ENCODE measurements around the gene SEZ6. TPM values are rescaled to one million over a fixed set of nuclear protein-coding genes. Genes with fewer than 3 reads are reported as not detected.

The SEZ6 gene
- total RNA-seq, 1 experiment from 2014 or later, result not detected

GRCh38 chr17:28929787-28930186, 76.0 kb downstream of the SEZ6 start:
- in situ Hi-C loops (cut with HindIII; ENCODE audit: low pct_unique_long_range_greater_than_20kb, low sequenced_read_pairs), result no loop called here
- DNase-seq (ENCODE audit: low read depth), result no peak

GRCh38 chr17:28928061-28928460, 77.8 kb downstream of the SEZ6 start:
- DNase-seq (ENCODE audit: low read depth), result peak; percentile 43
- in situ Hi-C loops (cut with HindIII; ENCODE audit: low pct_unique_long_range_greater_than_20kb, low sequenced_read_pairs), result no loop called here

GRCh38 chr17:28926786-28927185, 79.0 kb downstream of the SEZ6 start:
- in situ Hi-C loops (cut with HindIII; ENCODE audit: low pct_unique_long_range_greater_than_20kb, low sequenced_read_pairs), result no loop called here
- DNase-seq (ENCODE audit: low read depth), result no peak

GRCh38 chr17:28926366-28926765, 79.5 kb downstream of the SEZ6 start:
- in situ Hi-C loops (cut with HindIII; ENCODE audit: low pct_unique_long_range_greater_than_20kb, low sequenced_read_pairs), result no loop called here
- DNase-seq (ENCODE audit: low read depth), result no peak

- peak; percentile 25 for DNase-seq (ENCODE audit: low read depth)
- in situ Hi-C loops (cut with HindIII; ENCODE audit: low pct_unique_long_range_greater_than_20kb, low sequenced_read_pairs), result no loop called here
These were observed 79.9 kb downstream of the SEZ6 start for GRCh38 chr17:28925912-28926365.

- DNase-seq (ENCODE audit: low read depth), result no peak
- in situ Hi-C loops (cut with HindIII; ENCODE audit: low pct_unique_long_range_greater_than_20kb, low sequenced_read_pairs), result no loop called here
These were observed 85.6 kb downstream of the SEZ6 start for GRCh38 chr17:28920201-28920600.

- in situ Hi-C loops (cut with HindIII; ENCODE audit: low pct_unique_long_range_greater_than_20kb, low sequenced_read_pairs), result no loop called here
- DNase-seq (ENCODE audit: low read depth), result no peak
These were observed 87.5 kb downstream of the SEZ6 start for GRCh38 chr17:28918295-28918694.

- DNase-seq (ENCODE audit: low read depth), result no peak
- in situ Hi-C loops (cut with HindIII; ENCODE audit: low pct_unique_long_range_greater_than_20kb, low sequenced_read_pairs), result no loop called here
These were observed 88.4 kb downstream of the SEZ6 start for GRCh38 chr17:28917465-28917864.

- no peak for DNase-seq (ENCODE audit: low read depth)
- in situ Hi-C loops (cut with HindIII; ENCODE audit: low pct_unique_long_range_greater_than_20kb, low sequenced_read_pairs), result no loop called here
These were observed 88.8 kb downstream of the SEZ6 start for GRCh38 chr17:28917029-28917428.

GRCh38 chr17:28916302-28916934, 89.4 kb downstream of the SEZ6 start:
- peak; percentile 23 for DNase-seq (ENCODE audit: low read depth)

GRCh38 chr17:28912938-28913333, 92.9 kb downstream of the SEZ6 start:
- in situ Hi-C loops (cut with HindIII; ENCODE audit: low pct_unique_long_range_greater_than_20kb, low sequenced_read_pairs), result no loop called here

More at GRCh38 chr17:28916302-28916934, 89.4 kb downstream of the SEZ6 start:
- in situ Hi-C loops (cut with HindIII; ENCODE audit: low pct_unique_long_range_greater_than_20kb, low sequenced_read_pairs), result no loop called here

GRCh38 chr17:28912281-28912937, 93.4 kb downstream of the SEZ6 start:
- no peak for DNase-seq (ENCODE audit: low read depth)
- in situ Hi-C loops (cut with HindIII; ENCODE audit: low pct_unique_long_range_greater_than_20kb, low sequenced_read_pairs), result no loop called here

More at GRCh38 chr17:28912938-28913333, 92.9 kb downstream of the SEZ6 start:
- no peak for DNase-seq (ENCODE audit: low read depth)

GRCh38 chr17:28911411-28912045, 94.3 kb downstream of the SEZ6 start:
- DNase-seq (ENCODE audit: low read depth), result no peak
- in situ Hi-C loops (cut with HindIII; ENCODE audit: low pct_unique_long_range_greater_than_20kb, low sequenced_read_pairs), result no loop called here

- DNase-seq (ENCODE audit: low read depth), result no peak
- in situ Hi-C loops (cut with HindIII; ENCODE audit: low pct_unique_long_range_greater_than_20kb, low sequenced_read_pairs), result no loop called here
These were observed 95.3 kb downstream of the SEZ6 start for GRCh38 chr17:28910534-28910933.

- no peak for DNase-seq (ENCODE audit: low read depth)
- in situ Hi-C loops (cut with HindIII; ENCODE audit: low pct_unique_long_range_greater_than_20kb, low sequenced_read_pairs), result no loop called here
These were observed 97.1 kb downstream of the SEZ6 start for GRCh38 chr17:28908640-28909167.

GRCh38 chr17:28907709-28908475, 97.9 kb downstream of the SEZ6 start:
- in situ Hi-C loops (cut with HindIII; ENCODE audit: low pct_unique_long_range_greater_than_20kb, low sequenced_read_pairs), result no loop called here

GRCh38 chr17:28906706-28907438, 99.0 kb downstream of the SEZ6 start:
- DNase-seq (ENCODE audit: low read depth), result peak; percentile 16
- in situ Hi-C loops (cut with HindIII; ENCODE audit: low pct_unique_long_range_greater_than_20kb, low sequenced_read_pairs), result no loop called here

More at GRCh38 chr17:28907709-28908475, 97.9 kb downstream of the SEZ6 start:
- DNase-seq (ENCODE audit: low read depth), result no peak

GRCh38 chr17:28906276-28906675, 99.6 kb downstream of the SEZ6 start:
- in situ Hi-C loops (cut with HindIII; ENCODE audit: low pct_unique_long_range_greater_than_20kb, low sequenced_read_pairs), result no loop called here

More at GRCh38 chr17:28906276-28906675, 99.6 kb downstream of the SEZ6 start:
- DNase-seq (ENCODE audit: low read depth), result no peak

Data from Caki2 (cell line).